ENCODE results near the gene STK35. TPM values are rescaled to one million over a fixed set of nuclear protein-coding genes. Genes with fewer than 3 reads are reported as not detected.

The STK35 gene
- total RNA-seq, 1 donor from 2014 or later: 13.0 TPM

DNA sequence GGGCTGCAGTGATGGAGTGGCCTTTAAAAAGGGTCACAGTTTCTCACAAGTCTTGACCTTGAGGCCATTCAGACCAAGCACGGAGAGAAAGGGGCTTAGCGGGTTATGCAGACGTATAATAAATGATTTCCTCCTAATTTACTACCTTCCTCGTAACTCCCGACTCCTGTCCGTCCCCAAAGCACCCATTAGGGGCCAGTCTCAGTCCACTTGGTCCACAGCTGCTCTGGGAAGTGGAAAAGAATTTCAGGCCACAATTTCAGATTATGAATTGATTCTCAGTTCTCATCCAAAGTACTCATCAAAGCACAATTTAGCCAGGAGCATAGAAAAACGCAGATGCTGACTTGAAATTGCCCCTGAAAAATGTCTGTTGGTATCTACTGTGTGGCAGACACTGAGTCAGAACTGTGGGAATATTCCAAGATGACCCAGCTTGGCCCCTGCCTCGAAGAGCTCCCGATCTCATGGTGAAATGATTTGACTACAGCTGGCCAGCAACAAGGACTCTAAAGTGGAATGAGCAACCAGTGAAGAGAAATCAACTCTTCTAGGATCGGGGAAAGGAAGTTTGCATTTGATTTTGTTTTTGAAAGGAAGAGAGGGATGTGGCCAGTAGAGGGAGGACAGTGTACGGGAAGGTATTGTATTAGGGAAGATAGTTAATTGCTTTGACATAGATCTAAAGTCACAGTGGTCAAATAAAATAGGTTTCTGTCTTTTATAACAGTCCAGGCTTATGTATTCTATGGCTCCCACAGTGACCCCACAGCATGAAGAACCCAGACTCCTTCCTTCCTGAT, 15.2 kb upstream of the STK35 start:
- intact Hi-C loops (cut with DNase I): loop anchor here (10.0 kb wide), 1 partner anchor 78 kb away; no protein-coding TSS in a partner anchor
- TF ChIP-seq CTCF (IDR thresholded peaks at IDR 0.05): no peak
- no peak for DNase-seq

DNA sequence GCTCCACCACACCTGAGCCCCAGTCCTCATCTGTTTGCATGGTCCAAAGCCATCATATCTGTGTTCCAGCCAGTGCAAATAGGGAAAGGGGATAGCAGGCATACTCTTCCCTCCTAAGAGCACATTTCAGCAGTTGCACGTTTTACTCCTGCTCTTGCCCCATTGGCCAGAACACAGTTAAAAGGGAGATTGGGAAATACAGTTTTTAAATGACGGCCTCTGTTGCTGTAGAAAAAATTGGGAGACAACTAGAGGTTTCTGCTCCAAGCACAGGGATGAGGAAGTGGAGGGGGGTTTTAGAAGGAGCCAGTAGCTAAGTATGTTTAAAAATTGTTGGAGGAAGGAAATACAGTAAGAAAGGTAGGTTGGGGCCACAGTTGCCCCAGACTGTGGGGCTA, 14.6 kb upstream of the STK35 start:
- TF ChIP-seq CTCF (IDR thresholded peaks at IDR 0.05): no peak
- intact Hi-C loops (cut with DNase I): loop anchor here (10.0 kb wide), 1 partner anchor 78 kb away; no protein-coding TSS in a partner anchor
- Histone ChIP-seq H3K4me3 (no peak overlapping the region), H3K9me3 (no peaks in the 10 kb centered on the region), H3K27me3 (peaks cover 35% of the 10 kb centered on the region), H3K27ac (no peak overlapping the region), H3K4me1 (no peaks in the 10 kb centered on the region), H3K36me3 (no peaks in the 10 kb centered on the region)
- ATAC-seq: no peak
- DNase-seq: no peak

More for the DNA sequence above, 15.2 kb upstream of the STK35 start:
- ATAC-seq: no peak
- Histone ChIP-seq H3K27me3 (peaks cover 31% of the 10 kb centered on the region), H3K27ac (no peak overlapping the region), H3K9me3 (no peaks in the 10 kb centered on the region), H3K4me3 (no peak overlapping the region), H3K36me3 (no peaks in the 10 kb centered on the region), H3K4me1 (no peaks in the 10 kb centered on the region)

DNA sequence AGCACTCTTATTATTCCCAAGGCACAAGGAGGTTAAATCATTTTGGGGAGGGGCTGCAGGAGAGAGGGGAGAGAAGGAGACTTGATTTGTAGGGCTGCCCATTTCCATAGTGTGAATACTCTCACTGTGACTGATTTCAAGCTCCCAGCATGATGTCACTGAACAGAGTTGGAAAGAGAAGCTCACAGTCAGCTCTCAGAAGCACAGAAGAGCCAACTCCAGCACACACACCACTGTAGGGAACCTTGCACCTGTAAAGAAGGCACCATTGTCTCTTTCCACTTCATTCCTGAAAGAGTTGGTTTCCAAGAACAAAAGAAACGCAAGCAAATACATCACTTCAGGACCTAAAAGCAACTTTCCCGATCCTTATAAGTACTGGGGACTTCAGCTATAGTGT, 12.7 kb upstream of the STK35 start:
- ATAC-seq (no peak), DNase-seq (no peak)
- intact Hi-C loops (cut with DNase I): loop anchor here (10.0 kb wide), 1 partner anchor 76 kb away; no protein-coding TSS in a partner anchor
- no peak overlapping the region for H3K4me3 ChIP-seq
- no peak overlapping the region for H3K27ac ChIP-seq
- no peak for TF ChIP-seq CTCF (IDR thresholded peaks at IDR 0.05)
- H3K36me3 ChIP-seq: no peaks in the 10 kb centered on the region
- H3K4me1 ChIP-seq: no peaks in the 10 kb centered on the region
- peaks cover 34% of the 10 kb centered on the region for H3K27me3 ChIP-seq
- H3K9me3 ChIP-seq: no peaks in the 10 kb centered on the region

- no peak for TF ChIP-seq CTCF (IDR thresholded peaks at IDR 0.05)
- H3K27me3 ChIP-seq: peaks cover 40% of the 10 kb centered on the region
- intact Hi-C loops (cut with DNase I): loop anchor here (10.0 kb wide), 1 partner anchor 75 kb away; no protein-coding TSS in a partner anchor
These were observed 12.2 kb upstream of the STK35 start for GRCh38 chr20:2089447-2089846.

DNA sequence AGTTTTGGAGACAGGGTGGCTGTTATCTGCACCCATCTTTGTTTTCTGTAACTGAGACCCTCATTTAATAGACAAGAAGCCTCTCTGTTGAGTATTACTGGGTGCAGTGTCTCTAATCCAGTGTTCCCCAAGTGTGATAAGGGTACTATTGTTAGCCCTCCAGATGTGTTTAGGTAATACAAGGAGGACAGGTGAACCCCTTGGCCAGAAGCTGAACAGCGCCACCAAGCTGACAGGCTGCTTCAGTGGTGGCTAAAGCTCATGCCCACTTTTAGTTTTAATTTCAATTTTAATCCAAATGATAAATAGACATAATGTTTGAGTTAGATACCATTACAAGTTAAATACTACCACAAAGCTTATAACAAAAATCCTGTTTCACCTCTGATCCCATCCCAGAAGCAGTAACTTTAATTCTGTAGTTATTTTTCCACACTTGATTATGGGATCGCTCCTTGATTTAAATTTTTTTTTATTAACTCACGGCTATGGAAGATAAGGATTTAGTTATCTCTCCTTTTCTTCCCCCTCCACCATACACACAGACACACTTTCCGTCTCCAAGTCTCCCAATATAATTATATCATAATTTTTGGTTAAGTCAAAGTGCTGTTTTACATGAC, 8.4 kb upstream of the STK35 start:
- Histone ChIP-seq H3K27ac (no peak overlapping the region), H3K9me3 (no peaks in the 10 kb centered on the region), H3K4me3 (no peak overlapping the region), H3K27me3 (peaks cover 46% of the 10 kb centered on the region), H3K4me1 (no peaks in the 10 kb centered on the region), H3K36me3 (no peaks in the 10 kb centered on the region)
- no peak for DNase-seq
- TF ChIP-seq CTCF (IDR thresholded peaks at IDR 0.05): peak; percentile 48
- ATAC-seq: no peak
- intact Hi-C loops (cut with DNase I): no loop called here

More at GRCh38 chr20:2089447-2089846, 12.2 kb upstream of the STK35 start:
- Histone ChIP-seq H3K27ac (no peak overlapping the region), H3K9me3 (no peaks in the 10 kb centered on the region), H3K36me3 (no peaks in the 10 kb centered on the region), H3K4me1 (no peaks in the 10 kb centered on the region), H3K4me3 (no peak overlapping the region)
- no peak for DNase-seq
- ATAC-seq: no peak
